Measurements from ENCODE around the gene TAS2R20.

DNA sequence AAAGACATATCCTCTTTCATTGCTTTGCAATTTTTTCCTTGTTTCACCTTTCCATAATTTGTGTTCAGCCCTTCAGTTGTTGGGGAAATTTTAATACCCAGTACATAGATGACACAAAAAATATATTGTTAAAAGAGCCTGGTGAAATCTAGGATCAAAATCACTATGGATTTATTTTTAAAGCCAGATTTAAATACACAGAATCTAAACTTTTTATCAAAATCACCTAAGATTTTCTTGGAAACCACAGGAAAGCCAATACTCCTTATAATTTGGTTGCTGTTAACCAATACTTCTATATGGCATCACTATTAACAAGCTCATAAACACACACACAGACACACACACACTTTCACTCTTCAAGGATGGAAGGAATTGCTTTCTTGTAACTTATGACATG lies at the start of gene TAS2R20:
- no peak for TF ChIP-seq TAF1 (IDR thresholded peaks at IDR 0.05; ENCODE audit: borderline replicate concordance, insufficient read depth, low read length)
- no peak for TF ChIP-seq POLR2AphosphoS5 (IDR thresholded peaks at IDR 0.05; ENCODE audit: low read depth, low read length)
